Progenitor cell of endocrine pancreas (in vitro differentiated cells): ENCODE measurements around the gene RASSF10. TPM values are rescaled to one million over a fixed set of nuclear protein-coding genes. Genes with fewer than 3 reads are reported as not detected.
"Not testable (repeated sequence)": the region's sequence is repeated elsewhere in the genome, so short reads cannot be mapped to it uniquely, and the experiment has no call there.

ENCODE experiments used
- DNase-seq: peaks from one replicate; pipeline ENCODE4 v3.0.0; 2021; ENCODE audit warnings: low spot score; ENCODE audit not compliant: unreplicated experiment
- H3K27ac Mint-ChIP-seq: 2 replicates; pipeline ENCODE4 v1.8.0; 2021; ENCODE audit warnings: mild to moderate bottlenecking, moderate library complexity, mixed read lengths
- H3K27me3 Mint-ChIP-seq: 2 replicates; pipeline ENCODE4 v1.8.0; 2021; ENCODE audit warnings: mixed read lengths
- H3K36me3 Mint-ChIP-seq: 2 replicates; pipeline ENCODE4 v1.8.0; 2022; ENCODE audit warnings: mixed read lengths; ENCODE audit not compliant: insufficient read depth
- H3K4me1 Mint-ChIP-seq: 2 replicates; pipeline ENCODE4 v1.8.0; 2021; ENCODE audit warnings: low read depth, mixed read lengths
- H3K4me3 Mint-ChIP-seq: 2 replicates; pipeline ENCODE4 v1.8.0; 2021; ENCODE audit warnings: low read depth, mild to moderate bottlenecking, moderate library complexity, mixed read lengths
- H3K9me3 Mint-ChIP-seq: 2 replicates; pipeline ENCODE4 v1.8.0; 2021; ENCODE audit warnings: low read depth, mixed read lengths
- CTCF ChIP-seq: fragments of 200-600 bp; sonication (generic); IDR thresholded peaks from one replicate; pipeline ENCODE4 v1.5.0; 2021; ENCODE audit warnings: antibody characterized with exemption, mild to moderate bottlenecking; ENCODE audit not compliant: unreplicated experiment
- total RNA-seq: library from RNA; stranded (reverse); gene quantifications from 2 replicates; pipeline ENCODE4 v1.2.1, GENCODE V29; 2021

The RASSF10 gene
- total RNA-seq, 1 donor from 2014 or later, result 24.4 TPM

DNA sequence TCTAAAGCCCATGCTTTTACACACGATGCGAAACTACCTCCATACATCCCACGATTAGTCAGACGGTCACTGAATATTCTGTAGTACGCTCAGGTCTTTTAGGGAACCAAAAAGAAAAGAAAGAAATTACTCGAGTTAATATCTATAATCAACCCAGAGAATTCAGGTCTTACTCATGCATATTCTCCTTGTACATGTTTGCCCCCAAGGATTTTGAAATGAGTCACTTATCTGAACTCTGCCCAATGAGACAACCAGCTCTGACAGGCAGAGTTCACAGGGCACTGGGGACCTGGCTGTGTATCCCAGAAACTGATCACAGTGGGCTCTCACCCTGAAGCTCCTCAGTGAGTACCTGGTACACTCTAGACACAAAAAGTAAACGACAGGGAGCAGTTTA is 29.2 kb downstream of the RASSF10 start:
- Mint-ChIP-seq H3K4me3 (no peak overlapping the region), H3K9me3 (peaks cover 3% of the 10 kb centered on the region), H3K36me3 (no peaks in the 10 kb centered on the region), H3K27ac (no peak overlapping the region), H3K4me1 (peaks cover 24% of the 10 kb centered on the region), H3K27me3 (peaks cover 8% of the 10 kb centered on the region)
- no peak for TF ChIP-seq CTCF
- no peak for DNase-seq

DNA sequence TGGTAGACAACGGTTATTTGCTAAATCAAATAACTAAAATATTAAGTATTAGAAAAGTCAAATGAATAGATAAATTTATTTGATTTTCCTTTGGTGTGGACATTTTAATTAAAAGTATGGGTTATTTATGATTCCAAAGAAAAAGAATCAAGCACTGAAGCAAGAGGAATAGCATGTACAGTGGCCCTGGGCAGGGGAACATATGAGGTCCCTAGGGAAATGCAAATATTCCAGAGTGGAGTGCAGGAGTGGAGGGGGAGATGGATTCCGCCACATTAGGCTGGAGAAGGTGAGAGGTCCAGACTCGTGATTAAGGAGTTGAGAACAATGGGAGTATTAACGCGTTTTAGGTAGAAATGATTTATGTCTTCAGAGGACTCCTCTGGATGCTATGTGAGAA is 30.0 kb downstream of the RASSF10 start:
- Mint-ChIP-seq H3K4me3 (no peak overlapping the region), H3K9me3 (peaks cover 3% of the 10 kb centered on the region)

GRCh38 chr11:13040969-13041561 is 31.9 kb downstream of the RASSF10 start:
- no peak for TF ChIP-seq CTCF
- Mint-ChIP-seq H3K36me3 (no peaks in the 10 kb centered on the region), H3K9me3 (peaks cover 3% of the 10 kb centered on the region), H3K4me1 (peaks cover 24% of the 10 kb centered on the region), H3K27ac (peak overlapping the region; percentile 14), H3K27me3 (no peaks in the 10 kb centered on the region), H3K4me3 (peak overlapping the region; percentile 2)
- DNase-seq, result no peak

More for the DNA sequence above, 30.0 kb downstream of the RASSF10 start:
- DNase-seq, result no peak
- no peak overlapping the region for H3K27ac Mint-ChIP-seq
- TF ChIP-seq CTCF, result no peak
- peaks cover 26% of the 10 kb centered on the region for H3K4me1 Mint-ChIP-seq
- no peaks in the 10 kb centered on the region for H3K36me3 Mint-ChIP-seq
- peaks cover 8% of the 10 kb centered on the region for H3K27me3 Mint-ChIP-seq

DNA sequence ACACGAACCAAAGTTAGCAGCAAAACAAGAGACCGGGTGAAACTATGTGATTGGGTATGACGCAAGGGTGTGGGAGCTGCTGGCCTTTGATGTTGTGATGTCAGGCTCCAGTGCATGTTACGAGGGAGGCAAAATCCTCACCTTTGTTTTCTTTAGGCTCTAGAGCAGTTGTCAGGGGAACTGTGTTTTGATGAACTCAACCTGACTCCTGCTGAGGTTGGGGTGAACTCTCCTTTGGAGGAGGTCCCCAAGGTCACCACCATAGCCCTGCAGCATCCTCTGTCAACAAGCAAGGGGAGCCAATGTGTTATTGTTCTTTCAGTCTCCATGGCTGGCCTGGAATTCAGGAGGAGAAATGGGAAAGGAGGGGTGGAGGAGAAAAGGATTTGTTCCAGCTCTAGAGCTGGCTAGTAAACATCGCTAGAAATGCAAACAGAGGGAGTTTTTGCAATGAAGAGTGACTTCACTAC is 33.8 kb downstream of the RASSF10 start:
- H3K36me3 Mint-ChIP-seq, result no peaks in the 10 kb centered on the region
- no peak overlapping the region for H3K27ac Mint-ChIP-seq
- no peaks in the 10 kb centered on the region for H3K27me3 Mint-ChIP-seq
- H3K4me3 Mint-ChIP-seq, result no peak overlapping the region
- no peak for TF ChIP-seq CTCF
- H3K9me3 Mint-ChIP-seq, result peaks cover 3% of the 10 kb centered on the region
- DNase-seq, result no peak
- H3K4me1 Mint-ChIP-seq, result peaks cover 24% of the 10 kb centered on the region

- H3K36me3 Mint-ChIP-seq, result no peaks in the 10 kb centered on the region
- peaks cover 3% of the 10 kb centered on the region for H3K9me3 Mint-ChIP-seq
- TF ChIP-seq CTCF, result no peak
- peaks cover 21% of the 10 kb centered on the region for H3K4me1 Mint-ChIP-seq
- no peak for DNase-seq
- no peak overlapping the region for H3K27ac Mint-ChIP-seq
- no peaks in the 10 kb centered on the region for H3K27me3 Mint-ChIP-seq
- H3K4me3 Mint-ChIP-seq, result no peak overlapping the region
These were observed 35.0 kb downstream of the RASSF10 start for GRCh38 chr11:13043912-13044628.

DNA sequence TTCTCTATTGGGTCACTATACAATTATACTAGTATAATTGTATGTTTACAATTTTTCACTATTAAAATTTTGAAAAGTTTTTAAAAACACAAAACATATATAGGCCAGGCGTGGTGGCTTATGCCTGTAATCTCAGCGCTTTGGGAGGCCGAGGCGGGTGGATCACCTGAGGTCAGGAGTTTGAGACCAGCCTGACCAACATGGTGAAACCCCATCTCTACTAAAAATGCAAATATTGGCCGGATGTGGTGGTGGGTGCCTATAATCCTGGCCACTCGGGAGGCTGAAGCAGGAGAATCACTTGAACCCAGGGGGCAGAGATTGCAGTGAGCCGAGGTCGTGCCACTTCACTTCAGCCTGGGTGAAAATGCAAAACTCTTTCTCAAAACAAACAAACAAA is 36.0 kb downstream of the RASSF10 start:
- H3K4me3 Mint-ChIP-seq, DNase-seq, H3K27me3 Mint-ChIP-seq, H3K27ac Mint-ChIP-seq, H3K36me3 Mint-ChIP-seq, H3K9me3 Mint-ChIP-seq: not testable (repeated sequence)
- H3K4me1 Mint-ChIP-seq, result peaks cover 18% of the 10 kb centered on the region
